ENCODE measurements around the gene SNCB.

The SNCB gene

GRCh38 chr5:176674799-176675198 lies 44.5 kb upstream of the SNCB start:
- no peak for DNase-seq (ENCODE audit: extremely low read depth, low read depth)
- TF ChIP-seq CTCF (IDR thresholded peaks at IDR 0.05; ENCODE audit: low read depth, low read length): no peak

GRCh38 chr5:176673651-176674583 lies 43.6 kb upstream of the SNCB start:
- no peak for TF ChIP-seq CTCF (IDR thresholded peaks at IDR 0.05; ENCODE audit: low read depth, low read length)
- DNase-seq (ENCODE audit: extremely low read depth, low read depth): no peak

GRCh38 chr5:176671890-176672747 lies 41.8 kb upstream of the SNCB start:
- TF ChIP-seq CTCF (IDR thresholded peaks at IDR 0.05; ENCODE audit: low read depth, low read length): no peak
- DNase-seq (ENCODE audit: extremely low read depth, low read depth): no peak

GRCh38 chr5:176671399-176671798 lies 41.1 kb upstream of the SNCB start:
- no peak for DNase-seq (ENCODE audit: extremely low read depth, low read depth)
- TF ChIP-seq CTCF (IDR thresholded peaks at IDR 0.05; ENCODE audit: low read depth, low read length): no peak

- TF ChIP-seq CTCF (IDR thresholded peaks at IDR 0.05; ENCODE audit: low read depth, low read length): no peak
- DNase-seq (ENCODE audit: extremely low read depth, low read depth): no peak
These were observed 40.1 kb upstream of the SNCB start for GRCh38 chr5:176670449-176670848.

- TF ChIP-seq CTCF (IDR thresholded peaks at IDR 0.05; ENCODE audit: low read depth, low read length): no peak
These were observed 37.3 kb upstream of the SNCB start for GRCh38 chr5:176667637-176668036.

GRCh38 chr5:176665517-176665916 lies 35.2 kb upstream of the SNCB start:
- no peak for DNase-seq (ENCODE audit: extremely low read depth, low read depth)
- no peak for TF ChIP-seq CTCF (IDR thresholded peaks at IDR 0.05; ENCODE audit: low read depth, low read length)

More at GRCh38 chr5:176667637-176668036, 37.3 kb upstream of the SNCB start:
- no peak for DNase-seq (ENCODE audit: extremely low read depth, low read depth)
